Left forelimb (tissue), 1 donor: ENCODE results near the gene NAT9.

ENCODE experiments used
- DNase-seq: peaks from one replicate; pipeline ENCODE4 v3.0.0-alpha.2; 2018; ENCODE audit warnings: low spot score

NAT9 gene

DNA sequence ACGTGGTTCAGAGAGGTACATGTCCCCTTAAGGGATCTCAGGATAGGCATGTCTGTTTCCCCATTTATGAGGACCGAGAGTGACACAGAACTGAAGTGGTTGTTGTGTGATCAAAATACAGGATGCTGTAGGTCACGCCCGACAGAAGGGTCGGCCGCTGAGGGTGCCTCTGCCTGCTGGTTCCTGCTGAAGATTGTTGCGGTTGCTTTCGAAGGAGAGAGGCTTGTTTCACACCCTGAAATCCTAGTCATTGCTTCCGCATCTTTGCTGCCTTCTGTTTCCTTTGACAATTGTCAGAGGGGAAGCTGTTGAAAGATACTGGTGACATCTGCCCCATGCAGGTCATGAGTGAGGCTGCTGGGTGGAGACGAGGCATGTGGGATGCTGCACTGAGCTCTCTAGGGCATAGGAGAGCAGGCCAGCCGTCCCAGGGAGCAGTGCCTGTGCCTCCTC, 3.8 kb upstream of the NAT9 start:
- no peak for DNase-seq

DNA sequence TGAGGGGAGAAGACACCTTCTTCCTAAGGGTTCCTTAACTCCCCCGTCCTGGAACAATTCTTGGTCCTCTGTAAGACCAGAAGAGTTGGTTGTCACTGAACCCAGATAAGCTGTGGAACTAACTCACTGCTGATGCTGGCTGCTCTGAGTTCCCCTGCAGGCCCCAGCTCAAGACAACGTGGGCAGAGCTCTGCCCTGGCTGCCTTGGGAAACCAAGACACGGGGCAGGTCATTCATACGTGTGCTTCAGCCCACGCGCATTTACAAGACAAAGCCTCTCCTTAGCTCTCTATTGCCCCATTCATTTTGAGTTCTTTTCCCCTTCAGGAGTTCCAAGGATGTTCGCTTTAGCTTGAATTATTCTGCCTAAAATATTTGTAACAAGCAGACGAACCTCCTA, 3.4 kb upstream of the NAT9 start:
- no peak for DNase-seq

GRCh38 chr17:74778960-74779359, 2.8 kb upstream of the NAT9 start:
- DNase-seq = no peak

GRCh38 chr17:74777901-74778515, 1.9 kb upstream of the NAT9 start:
- DNase-seq = no peak

DNA sequence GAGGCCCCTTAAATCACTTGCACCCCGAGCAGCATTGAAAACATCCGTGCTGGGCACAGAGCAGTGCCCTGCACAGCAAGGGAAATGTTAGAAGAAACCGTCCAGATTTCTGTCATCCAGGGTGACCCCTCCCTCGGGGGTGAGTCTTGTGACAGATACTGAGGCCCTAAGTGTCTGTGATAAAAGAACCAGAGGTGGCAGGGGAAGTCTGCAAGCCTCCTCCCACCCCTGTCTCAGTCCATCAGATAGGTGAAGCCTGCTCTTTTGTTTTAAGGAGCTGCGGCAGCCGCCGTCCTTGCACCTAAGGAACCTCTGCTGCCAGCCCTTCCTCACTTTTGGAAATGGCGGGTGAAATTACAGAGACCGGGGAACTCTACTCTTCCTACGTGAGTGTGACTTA, 845 bp upstream of the NAT9 start:
- DNase-seq = no peak

GRCh38 chr17:74775409-74776043, 619 bp downstream of the NAT9 start:
- no peak for DNase-seq

GRCh38 chr17:74773871-74774286, 2.3 kb downstream of the NAT9 start:
- DNase-seq = no peak

DNA sequence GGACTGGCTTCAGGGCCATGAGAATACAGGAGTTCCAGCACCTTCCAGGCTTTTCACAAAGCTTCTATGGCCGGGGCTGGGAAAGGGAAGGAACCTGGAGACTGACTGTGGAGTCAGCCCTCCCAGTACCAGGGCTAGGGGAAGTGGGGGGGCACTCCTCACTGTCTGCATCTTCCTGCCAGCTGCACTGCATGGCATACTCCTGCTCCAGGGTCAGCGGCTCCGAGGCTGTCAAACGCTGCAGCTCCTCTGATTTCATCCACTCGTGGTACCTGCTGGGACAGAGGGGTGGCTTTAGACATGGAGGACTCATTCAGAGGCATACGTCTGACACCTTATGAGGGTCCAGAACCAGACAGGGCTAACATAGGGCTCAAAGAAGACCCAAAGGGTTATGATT, 2.7 kb downstream of the NAT9 start:
- no peak for DNase-seq

GRCh38 chr17:74772053-74772452, 4.1 kb downstream of the NAT9 start:
- no peak for DNase-seq

DNA sequence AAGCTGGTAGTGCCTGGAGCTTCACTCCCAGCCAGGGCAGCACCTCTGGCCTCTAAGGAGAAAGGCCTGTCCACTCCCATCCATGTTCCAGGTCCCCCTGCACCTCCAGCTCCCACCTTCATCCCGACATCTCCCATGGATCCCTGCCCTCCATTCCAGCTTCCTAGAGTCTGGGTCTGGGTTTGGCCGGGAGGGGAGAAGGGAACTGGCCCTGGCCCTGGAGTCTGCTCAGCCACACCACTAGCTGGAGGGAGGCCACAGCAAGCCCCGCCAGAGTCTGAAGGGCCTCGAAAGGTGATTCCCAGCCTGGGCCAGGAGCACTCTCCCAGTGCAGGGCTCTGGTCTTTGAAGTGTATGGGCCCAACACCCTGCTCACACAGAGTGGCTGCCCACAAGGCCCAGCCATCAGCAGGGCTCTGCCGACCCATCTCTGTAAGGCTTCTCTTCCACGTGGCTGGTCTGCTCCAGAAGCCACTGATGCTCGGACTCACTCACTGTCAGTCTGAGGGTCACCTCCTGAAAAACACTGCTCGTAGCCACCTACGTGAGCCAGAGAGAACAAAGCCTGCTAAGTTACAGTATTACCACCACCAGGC, 4.7 kb downstream of the NAT9 start:
- no peak for DNase-seq

GRCh38 chr17:74770498-74771318, 5.4 kb downstream of the NAT9 start:
- DNase-seq = no peak

- no peak for DNase-seq
Measured at GRCh38 chr17:74769856-74770497, 6.2 kb downstream of the NAT9 start.

DNA sequence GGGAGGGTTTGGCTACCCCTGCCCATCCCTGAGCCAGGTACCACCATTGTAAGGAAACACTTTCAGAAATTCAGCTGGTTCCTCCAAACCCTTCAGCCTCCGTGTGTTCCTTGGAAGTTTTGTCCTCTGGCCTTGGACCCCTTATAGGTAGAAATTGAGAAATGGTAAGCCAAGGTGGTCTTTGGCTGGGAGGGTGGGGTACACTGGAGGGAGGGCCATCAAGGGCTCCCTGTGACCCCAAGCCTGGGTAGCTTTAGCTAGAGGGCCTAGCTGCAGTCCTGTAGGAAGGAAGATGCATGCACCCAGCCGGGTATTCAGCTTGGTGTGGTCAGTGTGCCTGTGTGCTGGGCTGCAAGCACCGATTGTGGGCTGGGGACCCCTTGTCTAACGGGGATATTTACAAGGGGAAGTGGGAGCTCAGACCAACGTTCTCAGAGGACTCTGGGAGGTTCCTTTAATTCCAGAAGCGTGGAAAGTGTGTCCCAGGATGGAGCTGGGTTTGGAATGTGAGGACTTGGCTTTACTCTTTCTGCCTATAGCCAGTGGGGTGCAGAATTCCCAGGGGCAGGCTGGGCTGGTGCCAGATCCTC, 6.8 kb downstream of the NAT9 start:
- DNase-seq = no peak

GRCh38 chr17:74768763-74769114, 7.4 kb downstream of the NAT9 start:
- DNase-seq = no peak

GRCh38 chr17:74768069-74768762, 7.9 kb downstream of the NAT9 start:
- no peak for DNase-seq

- no peak for DNase-seq
Measured at GRCh38 chr17:74767111-74767516, 9.0 kb downstream of the NAT9 start.

DNA sequence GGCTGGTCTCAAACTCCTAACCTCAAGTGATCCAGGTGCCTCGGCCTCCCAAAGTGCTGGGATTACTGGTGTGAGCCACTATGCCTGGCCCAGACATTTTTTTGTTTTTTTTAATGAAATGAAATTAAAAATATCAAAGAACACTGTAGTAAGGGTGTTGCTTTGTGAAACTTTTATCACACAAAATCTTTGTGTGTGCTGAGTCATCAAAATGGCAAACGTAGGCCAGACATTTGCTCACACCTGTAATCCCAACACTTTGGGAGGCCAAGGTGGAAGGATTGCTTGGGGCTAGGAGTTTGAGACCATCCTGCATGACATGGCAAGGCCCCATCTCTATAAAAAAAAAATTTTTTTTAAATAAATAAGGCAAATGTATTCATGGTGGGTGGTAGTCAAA, 9.7 kb downstream of the NAT9 start:
- no peak for DNase-seq

DNA sequence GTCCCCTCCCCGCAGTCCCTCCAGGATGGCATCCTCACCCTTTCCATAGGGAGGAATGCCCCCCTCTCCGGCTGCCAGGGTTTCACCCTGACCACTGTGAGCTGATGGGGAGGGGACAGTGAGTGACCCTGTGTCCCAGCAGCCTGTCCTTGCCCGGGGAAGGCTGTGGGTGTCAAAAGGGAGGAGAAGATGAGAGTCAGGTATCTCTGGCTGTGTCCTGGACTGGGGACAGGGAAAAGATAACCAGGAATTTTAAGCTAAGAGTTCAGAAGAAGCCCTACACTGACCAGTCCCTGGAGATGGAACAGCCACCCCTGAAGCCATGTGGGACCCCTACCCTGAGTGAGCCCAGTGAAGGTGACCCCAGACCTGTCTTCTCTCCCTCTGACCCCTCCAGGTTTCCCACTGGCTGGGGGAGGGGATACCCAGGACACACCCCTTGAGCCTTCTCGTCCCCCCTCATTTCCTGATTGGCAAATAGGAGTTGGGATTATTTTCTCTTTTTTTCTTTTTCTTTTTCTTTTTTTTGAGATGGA, 11.3 kb downstream of the NAT9 start:
- no peak for DNase-seq

GRCh38 chr17:74763565-74764387, 12.4 kb downstream of the NAT9 start:
- DNase-seq = no peak

DNA sequence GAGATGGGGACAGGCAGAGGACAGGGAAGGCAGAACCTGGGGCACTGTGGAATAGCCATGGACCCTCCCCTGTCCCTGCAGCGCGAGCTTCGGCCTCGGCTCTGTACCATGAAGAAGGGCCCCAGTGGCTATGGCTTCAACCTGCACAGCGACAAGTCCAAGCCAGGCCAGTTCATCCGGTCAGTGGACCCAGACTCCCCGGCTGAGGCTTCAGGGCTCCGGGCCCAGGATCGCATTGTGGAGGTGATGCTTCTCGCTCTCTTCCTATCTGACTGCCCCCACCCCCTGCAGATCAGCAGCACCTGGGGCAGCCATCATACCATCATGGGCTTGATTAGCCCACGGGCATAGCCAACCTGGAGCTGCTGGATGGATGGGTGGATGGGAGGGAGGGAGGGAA, 14.2 kb downstream of the NAT9 start:
- no peak for DNase-seq
